Measurements from ENCODE around the gene VWC2L.

Gene VWC2L

GRCh38 chr2:214410918-214411554 is at the start of gene VWC2L:
VWC2L (plus strand) TSS chr2:214411054; CDS start chr2:214414194, 3,140 bp downstream.
- peak; percentile 26 for DNase-seq (ENCODE audit: low read depth in 2 of 2)

- DNase-seq (ENCODE audit: low read depth in 2 of 2): no peak
These were observed 49.7 kb upstream of the VWC2L start for GRCh38 chr2:214361116-214361515.

GRCh38 chr2:214365549-214365948 is 45.3 kb upstream of the VWC2L start:
- no peak for DNase-seq (ENCODE audit: low read depth in 2 of 2)

- no peak for DNase-seq (ENCODE audit: low read depth in 2 of 2)
These were observed 43.7 kb upstream of the VWC2L start for GRCh38 chr2:214367171-214367570.

- no peak for DNase-seq (ENCODE audit: low read depth in 2 of 2)
These were observed 34.1 kb upstream of the VWC2L start for GRCh38 chr2:214376618-214377285.

- no peak for DNase-seq (ENCODE audit: low read depth in 2 of 2)
These were observed 33.6 kb upstream of the VWC2L start for GRCh38 chr2:214377286-214377624.

- DNase-seq (ENCODE audit: low read depth in 2 of 2): no peak
These were observed 32.3 kb upstream of the VWC2L start for GRCh38 chr2:214378455-214379103.

- no peak for DNase-seq (ENCODE audit: low read depth in 2 of 2)
These were observed 31.6 kb upstream of the VWC2L start for GRCh38 chr2:214379227-214379626.

GRCh38 chr2:214380681-214381080 is 30.2 kb upstream of the VWC2L start:
- no peak for DNase-seq (ENCODE audit: low read depth in 2 of 2)

- DNase-seq (ENCODE audit: low read depth in 2 of 2): no peak
These were observed 28.6 kb upstream of the VWC2L start for GRCh38 chr2:214382229-214382628.

- DNase-seq (ENCODE audit: low read depth in 2 of 2): no peak
These were observed 24.1 kb upstream of the VWC2L start for GRCh38 chr2:214386720-214387119.

- no peak for DNase-seq (ENCODE audit: low read depth in 2 of 2)
These were observed 21.5 kb upstream of the VWC2L start for GRCh38 chr2:214389334-214389733.

GRCh38 chr2:214393796-214394195 is 17.1 kb upstream of the VWC2L start:
- no peak for DNase-seq (ENCODE audit: low read depth in 2 of 2)

- no peak for DNase-seq (ENCODE audit: low read depth in 2 of 2)
These were observed 15.8 kb upstream of the VWC2L start for GRCh38 chr2:214395040-214395439.

GRCh38 chr2:214401580-214401979 is 9.3 kb upstream of the VWC2L start:
- DNase-seq (ENCODE audit: low read depth in 2 of 2): no peak

- no peak for DNase-seq (ENCODE audit: low read depth in 2 of 2)
These were observed 602 bp upstream of the VWC2L start for GRCh38 chr2:214410128-214410775.

GRCh38 chr2:214412679-214413078 is 1.8 kb downstream of the VWC2L start:
- no peak for DNase-seq (ENCODE audit: low read depth in 2 of 2)

GRCh38 chr2:214436470-214436869 is 25.6 kb downstream of the VWC2L start:
- no peak for DNase-seq (ENCODE audit: low read depth in 2 of 2)

GRCh38 chr2:214450118-214450894 is 39.5 kb downstream of the VWC2L start:
- no peak for DNase-seq (ENCODE audit: low read depth in 2 of 2)

- no peak for DNase-seq (ENCODE audit: low read depth in 2 of 2)
These were observed 40.8 kb downstream of the VWC2L start for GRCh38 chr2:214451516-214452275.
